Left lung (tissue), 10 donors: ENCODE results near the gene IRX4. TPM values are rescaled to one million over a fixed set of nuclear protein-coding genes. Genes with fewer than 3 reads are reported as not detected.

Experiments used
- ATAC-seq: fragments of 200-7000 bp; cut with Tn5 transposase; one replicate; pipeline ENCODE4 v1.9.1; 2020; ENCODE audit warnings: moderate library complexity
- DNase-seq, 4 donors: peaks; one replicate each; pipeline ENCODE4 v3.0.0-alpha.2; 2013 to 2020
- H3K27ac ChIP-seq, 2 donors: fragments of 200-600 bp; sonication (generic) in 1 of 2; one replicate each; pipeline versions ENCODE4 v1.5.0 to v1.8.0; 2020 to 2021
- H3K27me3 ChIP-seq, 2 donors: fragments of 200-600 bp; sonication (generic) in 1 of 2; one replicate each; pipeline versions ENCODE4 v1.5.0 to v1.8.0; 2020 to 2021
- H3K36me3 ChIP-seq, 2 donors: fragments of 200-600 bp; sonication (generic) in 1 of 2; one replicate each; pipeline versions ENCODE4 v1.5.0 to v1.8.0; 2020 to 2021
- H3K4me1 ChIP-seq, 2 donors: fragments of 200-600 bp; one replicate each; pipeline ENCODE4 v1.8.0; 2021
- H3K4me3 ChIP-seq, 2 donors: fragments of 200-600 bp; sonication (generic) in 1 of 2; one replicate each; pipeline versions ENCODE4 v1.5.0 to v1.8.0; 2020 to 2021; ENCODE audit warnings: mild to moderate bottlenecking in 1 of 2
- H3K9me3 ChIP-seq, 2 donors: fragments of 200-600 bp; sonication (generic) in 1 of 2; one replicate each; pipeline versions ENCODE4 v1.5.0 to v1.8.0; 2020 to 2021
- CTCF ChIP-seq, 2 donors: fragments of 200-600 bp; sonication (generic) in 1 of 2; IDR thresholded peaks; one replicate each; pipeline versions ENCODE4 v1.5.0 to v1.8.0; 2021; ENCODE audit warnings: antibody characterized with exemption in 2 of 2
- intact Hi-C, 2 donors: fragments of 100-400 bp; cut with DNase I; formaldehyde crosslinking; loops; one replicate each; pipeline versions ENCODE4 v1.11.2 to v1.14.2; 2022
- polyA plus RNA-seq, 6 donors: library from polyadenylated mRNA; unstranded; fragments of 120-200 nt; gene quantifications; one replicate each; pipeline ENCODE4 v1.2.1, GENCODE V29; 2013; ENCODE audit not compliant: insufficient read length in 6 of 6
- total RNA-seq, 2 donors: library from RNA; stranded (reverse); fragmentation: NEBNext Ultra II Directional; extraction: Animal tissue kit (Norgen Biotek cat#: 25700); gene quantifications; one replicate each; pipeline ENCODE4 v1.2.1, GENCODE V29; 2021
- donor health status: DM: no; HTN: yes; CAD: no.
- donor health status: DM: no; HTN: no; CAD: no.

IRX4 gene
- total and polyA plus RNA-seq, 8 donors: not detected

- Histone ChIP-seq H3K27ac (no peak overlapping the region), H3K4me3 (no peak overlapping the region), H3K4me1 (no peaks in the 10 kb centered on the region), H3K27me3 (peaks cover 0 to 45% of the 10 kb centered on the region in 2 donors), H3K36me3 (no peaks in the 10 kb centered on the region), H3K9me3 (peaks cover 0 to 9% of the 10 kb centered on the region in 2 donors)
- TF ChIP-seq CTCF (IDR thresholded peaks at IDR 0.05): no peak
- DNase-seq: peak in 1 of 4 donors; percentile 45
- no peak for ATAC-seq
- intact Hi-C loops: no loop called here
Measured at GRCh38 chr5:1918488-1919208, 35.9 kb upstream of the IRX4 start.

DNA sequence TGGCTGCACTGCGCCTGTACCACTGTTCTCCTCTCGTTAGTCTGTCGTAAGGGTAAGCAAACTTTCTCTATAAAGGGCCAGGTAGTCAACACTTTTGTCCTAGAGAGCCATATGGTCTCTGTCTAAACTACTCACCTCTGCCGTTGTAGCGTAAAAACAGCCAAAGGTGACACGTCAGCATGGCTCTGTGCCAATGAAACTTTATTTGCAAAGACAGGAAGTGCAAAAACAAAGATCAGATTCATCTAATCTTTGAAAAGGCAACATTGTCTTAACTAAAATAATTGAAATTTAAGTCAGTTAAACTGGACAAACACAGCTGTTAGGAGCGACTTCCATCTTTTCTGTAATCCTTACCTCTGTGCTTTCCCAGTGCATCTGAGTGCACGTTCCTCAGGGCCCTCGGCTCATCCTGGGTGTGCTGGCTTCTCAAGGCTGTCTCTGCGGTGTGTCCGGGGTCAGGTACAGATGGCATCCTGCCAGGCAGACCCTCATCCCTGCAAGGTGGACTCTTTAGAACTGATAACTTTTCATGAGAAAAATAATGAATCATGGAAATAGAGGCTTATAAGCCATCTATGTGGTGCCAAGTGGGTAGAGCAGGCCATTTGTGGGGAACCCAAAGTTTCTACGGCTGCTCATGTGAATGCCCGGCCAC, 35.2 kb upstream of the IRX4 start:
- no peak overlapping the region for H3K27ac ChIP-seq
- intact Hi-C loops: no loop called here
- no peak for ATAC-seq
- DNase-seq: no peak
- H3K27me3 ChIP-seq: peaks cover 0 to 38% of the 10 kb centered on the region in 2 donors
- no peaks in the 10 kb centered on the region for H3K4me1 ChIP-seq
- peaks cover 0 to 9% of the 10 kb centered on the region in 2 donors for H3K9me3 ChIP-seq
- no peak overlapping the region for H3K4me3 ChIP-seq
- no peaks in the 10 kb centered on the region for H3K36me3 ChIP-seq
- no peak for TF ChIP-seq CTCF (IDR thresholded peaks at IDR 0.05)

DNA sequence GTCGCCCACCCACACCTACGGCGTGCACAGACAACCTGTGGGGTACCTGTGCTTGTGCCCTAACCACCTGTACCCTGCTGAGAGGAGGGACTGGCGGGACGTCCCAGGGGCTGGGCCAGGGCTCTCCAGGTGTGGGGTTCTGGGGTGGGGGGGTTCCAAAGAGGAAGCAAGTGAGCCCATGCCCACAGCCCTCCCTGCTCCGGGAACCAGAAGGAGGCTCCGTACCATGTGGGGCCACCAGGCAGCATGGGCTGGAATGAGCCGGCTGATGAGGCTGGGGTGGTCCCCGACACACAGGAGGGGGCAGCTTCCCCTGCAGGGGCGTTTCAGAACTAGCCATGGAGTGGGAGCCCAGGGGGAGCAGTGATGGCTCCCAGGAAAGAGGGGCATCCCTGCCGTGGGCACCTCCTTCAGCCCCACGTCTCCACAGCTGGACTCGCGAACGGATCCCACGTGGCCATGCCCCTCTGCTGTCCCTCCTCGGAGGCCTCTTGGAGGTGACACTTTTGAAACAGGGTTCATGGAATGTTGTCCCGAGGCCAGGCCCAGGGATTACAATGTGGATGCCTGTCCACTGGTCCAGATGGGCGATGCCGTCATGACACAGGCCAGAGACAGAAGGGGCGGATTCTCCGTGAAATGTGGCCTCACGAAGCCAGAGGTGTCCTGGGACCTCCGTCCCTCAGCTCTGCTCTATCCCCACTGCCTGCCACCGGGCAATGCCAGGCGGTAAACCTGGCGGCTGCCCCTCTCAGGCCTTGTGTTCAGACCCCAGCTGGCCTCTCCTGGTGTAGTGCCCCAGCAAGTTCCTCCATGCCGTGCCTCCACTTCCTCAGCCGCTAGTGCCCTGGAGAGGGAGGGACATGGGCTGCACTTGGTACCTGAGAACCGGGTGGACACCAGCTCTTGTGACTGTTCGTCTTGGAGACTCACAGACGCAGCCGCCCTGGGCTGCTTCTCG, 33.6 kb upstream of the IRX4 start:
- H3K9me3 ChIP-seq: peaks cover 0 to 9% of the 10 kb centered on the region in 2 donors
- H3K27ac ChIP-seq: no peak overlapping the region
- H3K27me3 ChIP-seq: peaks cover 0 to 32% of the 10 kb centered on the region in 2 donors
- peak in 1 of 4 donors; percentile 55 for DNase-seq
- H3K4me3 ChIP-seq: no peak overlapping the region
- no peak for TF ChIP-seq CTCF (IDR thresholded peaks at IDR 0.05)
- H3K36me3 ChIP-seq: no peaks in the 10 kb centered on the region
- intact Hi-C loops: no loop called here
- no peaks in the 10 kb centered on the region for H3K4me1 ChIP-seq
- ATAC-seq: no peak

DNA sequence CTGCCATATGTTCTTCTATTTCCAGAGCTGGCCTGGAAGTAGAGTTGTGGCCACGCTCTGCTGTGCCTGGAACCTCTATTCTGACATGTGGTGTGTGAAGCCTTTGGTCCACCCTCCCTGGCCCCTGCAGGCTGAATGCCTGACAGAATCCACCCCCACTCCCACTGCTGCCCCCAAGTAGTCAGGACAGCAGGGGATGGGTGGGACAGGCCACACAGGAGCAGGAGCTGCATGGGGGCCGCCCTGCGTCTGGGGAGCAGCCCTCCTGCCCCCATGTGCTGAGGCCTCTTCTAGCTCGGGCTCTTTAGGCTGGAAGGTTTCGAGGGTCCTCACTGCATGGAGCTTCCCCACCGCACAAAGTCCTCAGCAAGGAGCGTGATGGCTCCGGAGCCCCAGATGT, 32.6 kb upstream of the IRX4 start:
- DNase-seq: no peak
- TF ChIP-seq CTCF (IDR thresholded peaks at IDR 0.05): no peak
- no peaks in the 10 kb centered on the region for H3K4me1 ChIP-seq
- no peaks in the 10 kb centered on the region for H3K36me3 ChIP-seq
- no peak overlapping the region for H3K27ac ChIP-seq
- peaks cover 0 to 9% of the 10 kb centered on the region in 2 donors for H3K9me3 ChIP-seq
- H3K4me3 ChIP-seq: no peak overlapping the region
- peaks cover 0 to 35% of the 10 kb centered on the region in 2 donors for H3K27me3 ChIP-seq
- no peak for ATAC-seq
- intact Hi-C loops: no loop called here
